Activated naive CD4-positive, alpha-beta T cell treated with anti-CD3 and anti-CD28 coated beads, Interleukin-2, amount 50 U/mL, for 72 hours (primary cell): ENCODE data around the gene KLRK1. TPM values are rescaled to one million over a fixed set of nuclear protein-coding genes. Genes with fewer than 3 reads are reported as not detected.
"Not testable (repeated sequence)": the region's sequence is repeated elsewhere in the genome, so short reads cannot be mapped to it uniquely, and the experiment has no call there.

Source experiments
- ATAC-seq, 2 donors: fragments of 150-1000 bp; cut with Tn5 transposase; 2 replicates each; pipeline ENCODE4 v1.10.0; 2021; ENCODE audit warnings: mild to moderate bottlenecking in 2 of 2, moderate library complexity in 2 of 2
- DNase-seq, 2 donors: peaks; one replicate each; pipeline ENCODE4 v3.0.0; 2021 to 2022; ENCODE audit warnings: low spot score in 2 of 2
- H3K27ac Mint-ChIP-seq, 2 donors: one replicate each; pipeline ENCODE4 v1.8.0; 2022; ENCODE audit warnings: mild to moderate bottlenecking in 2 of 2, mixed read lengths in 2 of 2
- H3K36me3 Mint-ChIP-seq, 2 donors: one replicate each; pipeline ENCODE4 v1.8.0; 2022; ENCODE audit warnings: mixed read lengths in 2 of 2
- H3K9me3 Mint-ChIP-seq, 2 donors: one replicate each; pipeline ENCODE4 v1.8.0; 2022; ENCODE audit warnings: mixed read lengths in 2 of 2
- total RNA-seq, 2 donors: library from RNA; stranded (reverse); gene quantifications; one replicate each; pipeline ENCODE4 v1.2.3, GENCODE V29; 2022

KLRK1 gene
- total RNA-seq, 2 donors from 2014 or later = 0.39 to 2.8 TPM

DNA sequence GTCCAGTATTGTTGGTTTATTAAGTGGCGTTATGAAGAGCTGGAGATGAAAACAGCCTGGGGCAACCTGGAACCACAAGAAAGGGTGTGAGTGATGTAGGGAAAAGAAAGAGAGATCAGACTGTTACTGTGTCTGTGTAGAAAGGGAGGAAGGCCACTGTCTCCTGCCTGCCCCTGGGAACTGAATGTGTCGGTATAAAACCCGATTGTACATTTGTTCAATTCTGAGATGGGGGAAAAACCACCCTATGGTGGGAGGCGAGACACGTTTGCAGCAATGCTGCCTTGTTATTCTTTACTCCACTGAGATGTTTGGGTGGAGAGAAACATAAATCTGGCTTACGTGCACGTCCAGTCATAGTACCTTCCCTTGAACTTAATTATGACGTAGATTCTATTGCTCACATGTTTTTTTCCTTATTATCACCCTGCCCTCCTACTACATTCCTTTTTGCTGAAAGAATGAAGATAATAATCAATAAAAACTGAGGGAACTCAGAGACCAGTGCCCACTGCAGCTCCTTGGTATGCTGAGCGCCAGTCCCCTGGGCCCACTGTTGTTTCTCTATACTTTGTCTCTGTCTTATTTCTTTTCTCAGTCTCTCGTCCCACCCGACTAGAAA lies 4.8 kb upstream of the KLRK1 start:
- H3K9me3 Mint-ChIP-seq, H3K27ac Mint-ChIP-seq, ATAC-seq, DNase-seq, H3K36me3 Mint-ChIP-seq: not testable (repeated sequence)

DNA sequence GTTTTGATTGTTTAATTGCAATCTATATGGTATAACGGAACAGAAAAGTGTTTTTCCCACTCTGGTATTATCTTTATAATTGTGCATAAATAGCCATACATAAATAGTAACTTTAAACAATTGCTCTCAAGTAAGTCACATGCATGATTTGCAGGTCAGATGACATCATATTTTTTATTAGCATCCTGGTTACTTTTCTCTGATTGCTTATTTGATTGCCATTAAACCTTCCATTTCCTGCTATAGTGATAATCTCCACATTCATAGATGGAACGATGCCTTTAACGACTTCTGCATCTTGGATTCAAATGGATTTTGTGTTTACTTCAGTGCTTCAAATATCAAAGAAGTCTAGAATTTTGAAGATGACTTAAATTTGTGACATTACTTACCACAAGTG lies 3.5 kb upstream of the KLRK1 start:
- ATAC-seq (no peak), DNase-seq (no peak)
- H3K9me3 Mint-ChIP-seq = no peaks in the 10 kb centered on the region
- no peaks in the 10 kb centered on the region for H3K36me3 Mint-ChIP-seq
- no peak overlapping the region for H3K27ac Mint-ChIP-seq

DNA sequence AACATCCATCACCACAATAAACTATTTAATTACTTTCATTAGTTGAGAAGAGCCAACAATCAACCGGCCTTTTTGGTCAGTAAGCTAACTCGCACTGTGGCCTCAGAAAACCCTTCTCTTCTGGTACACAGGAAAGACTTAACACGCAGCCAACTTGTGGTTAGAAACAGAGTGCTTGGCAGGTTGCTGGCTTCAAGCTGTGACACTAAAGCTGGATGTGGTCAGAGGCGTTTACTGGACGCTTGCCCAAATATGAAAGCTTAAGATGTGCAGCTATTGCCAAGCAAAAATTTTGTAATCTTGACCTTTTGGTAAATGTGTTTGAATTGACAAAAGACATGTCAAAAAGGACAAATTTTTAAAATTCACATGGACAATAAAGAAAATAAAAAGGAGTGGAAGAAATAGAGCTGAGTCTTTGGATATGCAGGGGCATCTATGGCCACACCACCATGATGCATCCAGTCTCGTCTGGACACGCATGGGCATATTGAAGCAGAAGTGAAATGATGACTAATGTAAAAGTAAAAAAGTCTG lies 2.6 kb upstream of the KLRK1 start:
- Mint-ChIP-seq H3K27ac (no peak overlapping the region), H3K36me3 (no peaks in the 10 kb centered on the region), H3K9me3 (no peaks in the 10 kb centered on the region)
- DNase-seq (no peak), ATAC-seq (no peak)

DNA sequence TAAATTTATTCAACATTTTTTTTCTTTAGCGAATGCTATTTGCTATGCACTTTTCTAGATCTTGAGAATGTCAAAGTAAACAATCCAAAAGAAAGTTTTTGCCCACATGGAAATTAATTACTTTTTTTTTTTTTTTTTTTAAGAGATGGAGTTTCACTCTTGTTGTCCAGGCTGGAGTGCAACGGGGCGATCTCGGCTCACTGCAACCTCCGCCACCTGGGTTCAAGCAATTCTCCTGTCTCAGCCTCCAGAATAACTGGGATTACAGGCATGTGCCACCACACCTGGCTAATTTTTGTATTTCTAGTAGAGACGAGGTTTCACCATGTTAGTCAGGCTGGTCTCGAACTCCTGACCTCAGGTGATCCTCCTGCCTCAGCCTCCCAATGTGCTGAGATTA lies 1.1 kb upstream of the KLRK1 start:
- not testable (repeated sequence) for DNase-seq, H3K36me3 Mint-ChIP-seq, H3K9me3 Mint-ChIP-seq, ATAC-seq, H3K27ac Mint-ChIP-seq

DNA sequence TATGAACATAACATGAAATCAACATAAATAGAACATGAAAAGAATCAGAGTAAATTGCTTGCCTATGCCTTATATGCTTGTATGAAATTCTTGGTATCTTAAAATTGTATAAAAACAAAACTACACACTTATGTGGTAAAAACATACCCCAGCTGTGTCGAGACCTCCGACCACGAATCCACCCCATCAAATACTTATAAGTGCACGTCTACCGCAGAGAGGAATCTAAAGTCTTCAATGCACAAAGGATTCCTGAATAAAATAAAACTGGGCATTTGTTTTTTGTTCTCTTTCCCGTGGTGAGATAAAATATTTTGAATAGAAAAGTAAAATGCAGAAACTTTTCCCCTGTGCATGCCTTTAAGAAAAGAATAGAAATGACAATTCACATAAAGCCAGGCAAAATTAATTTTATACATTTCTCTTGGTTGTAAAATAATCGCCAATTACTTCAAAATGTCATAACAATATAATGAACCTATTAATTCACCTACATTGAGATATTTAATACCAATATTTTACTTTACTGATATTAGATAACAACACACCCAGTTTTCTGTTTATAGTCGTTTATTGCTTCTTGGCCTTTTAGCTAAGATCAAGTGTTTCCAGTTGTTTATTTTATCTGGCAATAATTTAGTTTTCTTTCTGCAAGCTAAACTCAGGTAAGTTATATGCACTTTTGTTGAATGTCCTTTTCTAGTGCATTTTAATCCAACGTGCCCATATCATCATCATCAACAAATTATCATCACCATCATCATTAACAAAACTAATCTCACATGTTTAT lies 1.0 kb downstream of the KLRK1 start:
- Mint-ChIP-seq H3K9me3 (no peaks in the 10 kb centered on the region), H3K27ac (no peak overlapping the region), H3K36me3 (no peaks in the 10 kb centered on the region)
- no peak for DNase-seq
- ATAC-seq = no peak

DNA sequence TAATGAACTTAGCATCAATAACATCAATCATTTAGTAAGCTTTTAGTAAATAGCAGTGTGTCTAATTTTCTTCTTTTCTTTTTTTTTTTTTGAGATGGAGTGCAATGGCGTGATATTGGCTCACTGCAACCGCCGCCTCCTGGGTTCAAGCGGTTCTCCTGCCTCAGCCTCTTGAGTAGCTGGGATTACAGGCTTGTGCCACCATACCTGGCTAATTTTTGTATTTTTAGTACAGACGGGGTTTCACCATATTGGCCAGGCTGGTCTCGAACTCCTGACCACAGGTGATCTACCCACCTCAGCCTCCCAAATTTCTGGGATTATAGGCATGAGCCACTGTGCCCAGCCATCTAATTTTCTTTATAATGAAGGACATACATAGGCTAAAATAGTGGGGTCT lies 2.3 kb downstream of the KLRK1 start:
- H3K9me3 Mint-ChIP-seq, H3K36me3 Mint-ChIP-seq, H3K27ac Mint-ChIP-seq, ATAC-seq, DNase-seq: not testable (repeated sequence)

DNA sequence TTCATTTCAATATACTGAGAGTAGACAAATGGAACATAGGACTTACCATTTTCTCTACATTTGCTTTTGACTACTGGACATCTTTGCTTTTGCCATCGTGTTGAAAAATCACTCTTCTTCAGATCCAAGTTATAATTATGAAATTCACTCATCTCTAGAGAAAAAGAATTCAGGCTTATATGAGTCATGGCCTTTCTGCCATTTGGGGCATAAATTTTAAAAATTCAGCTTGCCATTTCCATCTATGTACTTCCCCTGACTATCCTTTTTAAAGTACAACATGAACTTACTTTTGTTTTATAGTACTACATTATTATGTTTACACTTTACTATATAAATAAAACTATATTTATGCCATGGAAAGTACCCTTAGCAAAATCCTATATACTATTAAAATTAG lies 3.0 kb downstream of the KLRK1 start:
- Mint-ChIP-seq H3K36me3 (no peaks in the 10 kb centered on the region), H3K27ac (no peak overlapping the region), H3K9me3 (no peaks in the 10 kb centered on the region)
- DNase-seq (no peak), ATAC-seq (no peak)

DNA sequence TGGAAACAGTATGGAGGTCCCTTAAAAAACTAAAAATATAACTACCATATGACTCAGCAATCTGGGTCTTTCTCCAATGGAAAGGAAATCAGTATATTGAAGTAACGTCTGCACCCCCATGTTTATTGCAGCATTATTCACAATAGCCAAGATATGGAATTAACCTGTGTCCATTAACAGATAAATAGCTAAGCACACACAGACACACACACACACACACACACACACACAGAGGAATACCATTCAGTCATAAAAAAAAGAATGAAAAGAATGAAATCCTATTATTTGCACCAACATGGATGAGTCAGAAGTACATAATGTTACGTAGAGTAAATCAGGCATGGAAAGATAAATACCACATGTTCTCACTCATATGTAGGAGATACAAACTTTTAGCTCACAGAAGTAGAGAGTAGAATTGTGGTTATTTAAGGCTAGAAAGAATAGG lies 4.7 kb downstream of the KLRK1 start:
- DNase-seq (no peak), ATAC-seq (no peak)
- H3K36me3 Mint-ChIP-seq = peaks cover 0 to 8% of the 10 kb centered on the region in 2 donors
- H3K27ac Mint-ChIP-seq = no peak overlapping the region
- H3K9me3 Mint-ChIP-seq = peaks cover 0 to 5% of the 10 kb centered on the region in 2 donors

DNA sequence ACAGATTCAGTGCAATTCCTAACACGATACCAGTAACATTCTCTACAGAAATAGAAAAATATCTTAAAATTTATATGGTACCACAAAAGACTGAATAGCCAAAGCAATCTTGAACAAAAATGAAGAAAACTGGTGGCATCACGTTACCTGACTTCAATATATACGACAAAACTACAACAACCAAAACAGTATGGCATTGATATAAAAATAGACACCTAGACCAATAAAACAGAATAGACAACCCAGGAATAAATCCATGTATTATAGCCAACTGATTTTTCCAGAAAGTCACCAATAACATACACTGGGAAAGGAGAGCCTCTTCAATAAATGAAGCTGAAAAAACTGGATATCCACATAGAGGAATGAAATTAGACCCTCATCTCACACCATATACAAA lies 5.7 kb downstream of the KLRK1 start:
- H3K36me3 Mint-ChIP-seq = peaks cover 0 to 8% of the 10 kb centered on the region in 2 donors
- H3K9me3 Mint-ChIP-seq = peaks cover 0 to 5% of the 10 kb centered on the region in 2 donors
- DNase-seq = no peak
- ATAC-seq = no peak
- no peak overlapping the region for H3K27ac Mint-ChIP-seq

DNA sequence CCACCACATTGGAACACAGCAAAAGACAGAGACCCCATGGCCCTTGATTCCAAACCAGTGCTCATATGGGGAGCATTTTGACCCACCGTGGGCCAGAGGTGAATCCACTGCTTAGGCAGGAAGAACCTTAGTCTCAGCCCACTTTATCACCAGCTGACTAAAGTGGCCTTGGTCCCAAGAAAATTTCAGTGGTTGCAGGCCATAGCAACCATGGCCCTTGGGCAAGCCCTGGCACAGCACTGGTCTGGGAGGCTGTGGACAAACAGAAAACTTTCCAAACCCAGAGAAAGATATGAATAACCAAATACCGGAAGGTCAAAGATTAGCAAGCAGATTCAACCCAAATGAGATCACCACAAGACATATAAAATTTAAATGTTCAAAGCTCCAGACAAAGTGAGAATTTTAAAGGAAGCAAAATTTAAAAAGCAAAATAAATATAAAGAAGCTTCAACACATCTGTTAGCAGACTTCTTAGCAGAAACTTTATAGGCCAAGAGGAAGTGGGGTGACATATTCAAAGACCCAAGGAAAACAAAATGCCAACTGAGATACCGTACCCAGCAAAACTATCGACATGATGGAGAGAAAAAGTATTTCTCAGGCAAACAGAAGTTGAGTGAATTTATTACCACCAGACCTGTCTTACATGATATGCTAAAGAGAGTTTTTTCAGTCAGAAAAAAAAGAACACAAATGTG lies 7.8 kb downstream of the KLRK1 start:
- ATAC-seq = no peak
- Mint-ChIP-seq H3K36me3 (peaks cover 0 to 8% of the 10 kb centered on the region in 2 donors), H3K9me3 (peaks cover 0 to 5% of the 10 kb centered on the region in 2 donors), H3K27ac (peak overlapping the region in 1 of 2 donors; percentile 12)
- no peak for DNase-seq

DNA sequence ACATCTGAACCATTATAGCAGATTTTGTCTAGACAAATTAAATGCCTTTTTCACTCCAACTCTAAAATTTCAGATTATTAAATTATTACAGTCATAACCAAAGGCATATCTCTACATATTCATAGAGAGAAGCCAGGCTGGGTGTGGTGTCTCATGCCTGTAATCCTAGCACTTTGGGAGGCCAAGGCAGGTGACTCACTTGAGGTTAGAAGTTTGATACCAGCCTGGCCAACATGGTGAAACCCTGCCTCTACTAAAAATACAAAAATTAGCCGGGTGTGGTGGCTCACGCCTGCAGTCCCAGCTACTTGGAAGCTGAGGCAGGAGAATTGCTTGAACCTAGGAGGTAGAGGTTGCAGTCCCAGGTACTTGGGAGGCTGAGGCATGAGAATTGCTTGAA lies 11.1 kb downstream of the KLRK1 start:
- not testable (repeated sequence) for ATAC-seq, H3K9me3 Mint-ChIP-seq, DNase-seq, H3K27ac Mint-ChIP-seq, H3K36me3 Mint-ChIP-seq

DNA sequence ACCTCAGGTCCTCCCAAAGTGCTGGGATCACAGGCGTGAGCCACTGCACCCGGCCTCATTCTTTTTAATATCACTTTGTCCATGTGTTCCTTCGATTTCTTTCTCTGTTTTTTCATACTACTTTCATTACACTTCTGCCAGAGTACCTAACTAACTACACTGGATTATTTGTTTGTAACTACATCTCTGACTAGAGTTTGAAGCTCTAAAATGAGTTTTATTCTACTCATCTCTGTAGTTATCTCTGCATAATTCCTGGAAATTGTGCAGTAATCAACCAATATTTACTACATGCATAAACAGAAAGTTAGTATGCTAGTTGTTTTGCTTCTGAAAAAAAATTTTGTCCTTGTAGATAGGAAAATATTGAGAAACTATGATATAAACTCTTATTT lies 15.2 kb downstream of the KLRK1 start:
- DNase-seq = no peak
- Mint-ChIP-seq H3K27ac (no peak overlapping the region), H3K36me3 (no peaks in the 10 kb centered on the region), H3K9me3 (no peaks in the 10 kb centered on the region)
- no peak for ATAC-seq

DNA sequence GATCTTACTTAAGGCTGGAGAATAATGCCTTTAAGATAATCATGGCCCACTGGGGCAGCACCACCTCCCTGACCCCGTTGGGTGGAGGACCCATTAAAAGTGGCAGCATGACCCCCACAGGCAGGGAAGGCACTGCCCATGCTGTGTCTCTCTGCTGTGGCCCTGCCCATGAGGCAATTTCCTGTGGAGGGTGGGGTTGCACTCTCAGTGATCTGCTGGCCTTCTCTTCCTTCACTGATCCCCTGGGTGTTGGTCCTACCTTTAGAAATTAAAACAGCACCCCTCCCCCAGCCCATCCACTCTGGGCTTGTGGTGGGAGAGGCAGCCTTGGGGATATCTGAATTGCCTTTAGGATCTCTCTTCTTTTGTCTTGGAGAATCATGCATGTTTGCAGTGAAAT lies 17.3 kb downstream of the KLRK1 start:
- H3K36me3 Mint-ChIP-seq = peaks cover 0 to 9% of the 10 kb centered on the region in 2 donors
- ATAC-seq (no peak), DNase-seq (no peak)
- H3K27ac Mint-ChIP-seq = no peak overlapping the region
- peaks cover 0 to 5% of the 10 kb centered on the region in 2 donors for H3K9me3 Mint-ChIP-seq

DNA sequence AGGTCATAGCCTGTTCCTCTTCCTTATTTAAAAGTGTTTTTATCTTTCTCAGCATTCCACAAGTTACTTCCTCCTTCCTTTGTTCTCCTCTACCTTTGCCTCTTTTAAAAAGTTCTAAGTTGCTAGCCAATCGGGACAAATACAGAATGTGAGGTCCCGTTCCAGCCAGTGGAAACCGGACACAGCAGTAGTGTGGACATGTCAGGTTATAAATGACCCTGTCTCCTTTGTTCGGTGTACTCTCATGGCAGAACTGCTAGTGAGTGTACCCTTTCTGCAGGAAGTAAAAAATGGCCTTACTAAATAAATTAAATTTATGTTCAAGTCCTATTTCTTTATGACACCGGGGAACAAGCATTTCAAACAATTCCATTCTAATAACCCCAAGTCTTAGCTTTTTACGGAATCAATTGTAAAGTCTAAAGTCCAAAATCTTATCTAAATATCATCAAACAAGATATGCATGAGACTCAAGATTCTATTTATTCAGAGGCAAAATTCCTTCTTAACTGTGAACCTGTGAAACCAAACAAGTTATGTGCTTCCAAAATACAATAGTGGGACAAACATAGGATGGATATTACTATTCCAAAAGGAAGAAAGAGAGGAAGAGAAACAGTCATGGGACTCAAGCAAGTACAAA lies 17.8 kb downstream of the KLRK1 start:
- not testable (repeated sequence) for H3K27ac Mint-ChIP-seq, H3K36me3 Mint-ChIP-seq, H3K9me3 Mint-ChIP-seq, ATAC-seq, DNase-seq

DNA sequence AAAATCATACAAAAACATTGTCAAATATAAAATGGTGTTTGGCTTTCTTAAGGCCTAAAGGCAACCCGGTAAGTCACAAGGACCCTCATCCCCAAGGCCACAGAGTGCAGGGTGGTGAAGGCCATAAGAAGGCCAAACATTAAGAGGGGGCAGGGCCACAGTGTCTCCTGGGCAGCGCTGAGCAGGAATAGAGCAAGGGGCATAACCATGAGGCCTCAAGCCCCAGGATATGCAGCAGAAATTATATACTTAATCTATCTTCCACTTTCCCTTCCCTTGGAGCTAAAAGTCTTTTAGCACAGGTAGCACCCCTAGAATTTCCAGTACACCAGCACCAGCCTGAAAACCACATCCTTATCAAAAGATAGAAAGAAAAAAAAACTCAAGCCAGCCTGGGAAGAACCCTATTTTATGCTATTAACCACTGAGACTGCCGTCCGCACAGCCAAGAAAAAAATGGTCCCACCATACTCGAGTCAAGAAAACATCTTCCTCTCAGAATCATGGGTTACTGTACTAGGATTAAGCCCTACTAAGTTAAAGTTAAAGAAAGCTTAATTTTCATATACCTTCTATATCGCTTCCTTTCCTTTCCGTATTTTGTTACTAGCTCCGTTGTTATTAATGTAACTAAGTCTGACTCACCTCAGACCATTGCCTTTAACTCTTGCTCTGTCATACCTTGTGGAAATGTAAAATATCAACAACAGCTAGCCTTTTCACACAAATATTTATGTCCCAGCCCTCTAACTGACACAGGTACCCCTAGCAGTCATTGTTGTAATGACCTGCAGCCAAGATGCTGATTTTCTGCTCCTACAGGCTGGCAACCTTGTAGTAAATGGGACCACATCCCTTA lies 20.1 kb downstream of the KLRK1 start:
- Mint-ChIP-seq H3K9me3 (peaks cover 0 to 5% of the 10 kb centered on the region in 2 donors), H3K36me3 (peaks cover 0 to 9% of the 10 kb centered on the region in 2 donors), H3K27ac (no peak overlapping the region)
- no peak for DNase-seq
- no peak for ATAC-seq
